H4 (cell line): Measurements from ENCODE around the gene SLC25A44. TPM values are rescaled to one million over a fixed set of nuclear protein-coding genes. Genes with fewer than 3 reads are reported as not detected.
A peak's percentile ranks its signal among the peaks of the same experiment; 100 is the strongest.

ENCODE experiments used
- DNase-seq: peaks from one replicate; pipeline ENCODE4 v3.0.0-alpha.2; 2015; ENCODE audit warnings: low spot score
- total RNA-seq: library from RNA; depleted of rRNA; stranded (reverse); fragments of >200 nt; shearing (Covaris generic); gene quantifications from 2 replicates; pipeline ENCODE4 v1.2.3, GENCODE V29; 2014; rRNA removed

The SLC25A44 gene, protein sequence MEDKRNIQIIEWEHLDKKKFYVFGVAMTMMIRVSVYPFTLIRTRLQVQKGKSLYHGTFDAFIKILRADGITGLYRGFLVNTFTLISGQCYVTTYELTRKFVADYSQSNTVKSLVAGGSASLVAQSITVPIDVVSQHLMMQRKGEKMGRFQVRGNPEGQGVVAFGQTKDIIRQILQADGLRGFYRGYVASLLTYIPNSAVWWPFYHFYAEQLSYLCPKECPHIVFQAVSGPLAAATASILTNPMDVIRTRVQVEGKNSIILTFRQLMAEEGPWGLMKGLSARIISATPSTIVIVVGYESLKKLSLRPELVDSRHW
- 17.7 and 17.8 TPM in 2 replicates for total RNA-seq

DNA sequence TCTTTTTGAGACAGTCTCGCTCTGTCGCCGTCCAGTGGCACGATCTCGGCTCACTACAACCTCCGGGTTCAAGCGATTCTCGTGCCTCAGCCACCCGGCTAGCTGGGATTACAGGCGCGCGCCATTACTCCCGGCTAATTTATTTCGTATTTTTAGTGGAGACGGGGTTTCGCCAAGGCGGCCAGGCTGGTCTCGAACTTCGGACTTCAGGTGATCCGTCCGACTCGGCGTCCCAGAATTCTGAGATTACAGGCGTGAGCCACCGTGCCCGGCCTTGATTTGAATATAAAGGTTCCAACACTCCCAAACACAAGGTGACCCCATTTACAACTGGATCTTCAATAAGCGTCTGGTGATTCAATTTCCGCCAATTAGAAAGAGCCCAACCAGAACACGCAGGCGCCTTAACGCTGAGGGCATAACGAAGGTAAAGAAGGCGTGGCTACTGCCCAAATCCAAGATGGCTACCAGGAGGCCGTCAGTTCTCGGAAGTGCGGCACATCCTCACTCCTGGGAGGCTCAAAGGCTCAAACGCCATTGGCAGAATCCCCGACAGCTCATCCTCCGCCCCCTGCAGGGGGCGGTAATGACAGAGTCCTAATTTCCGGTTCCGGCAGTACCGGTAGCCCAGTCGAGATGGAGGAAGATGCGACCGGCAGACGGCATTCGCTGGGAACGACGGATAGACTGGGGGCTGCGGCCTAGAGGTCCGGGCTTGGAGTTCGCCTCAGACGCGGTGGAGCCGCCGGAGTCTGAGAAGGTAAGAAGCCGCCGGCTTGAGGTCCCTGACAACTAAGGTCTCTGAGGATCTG lies at the start of gene SLC25A44:
TSS of gene SLC25A44 (plus strand) at position 617 of the 812 bp plus-strand sequence. CDS start 5,744 bp downstream, outside the sequence.
- DNase-seq, result peak; percentile 99

DNA sequence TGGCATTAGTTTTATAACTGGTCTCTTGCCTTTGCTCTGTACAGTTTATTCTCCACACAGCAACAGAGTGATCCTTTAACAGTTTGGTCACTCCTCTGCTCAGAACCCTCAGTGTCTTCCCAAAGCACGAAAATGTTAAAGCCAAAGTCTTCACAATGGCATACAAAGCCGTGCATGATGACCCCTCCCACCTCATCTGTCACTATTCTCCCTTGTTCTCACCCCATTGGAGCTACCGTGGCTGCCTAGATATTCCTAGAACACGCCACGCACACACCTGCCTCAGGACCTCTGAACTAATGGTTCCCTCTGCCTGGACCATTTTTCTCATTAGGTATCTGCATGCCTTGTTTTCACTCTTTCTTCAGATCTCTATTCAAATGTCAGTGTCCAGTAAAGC lies 49.2 kb upstream of the SLC25A44 start:
- no peak for DNase-seq

DNA sequence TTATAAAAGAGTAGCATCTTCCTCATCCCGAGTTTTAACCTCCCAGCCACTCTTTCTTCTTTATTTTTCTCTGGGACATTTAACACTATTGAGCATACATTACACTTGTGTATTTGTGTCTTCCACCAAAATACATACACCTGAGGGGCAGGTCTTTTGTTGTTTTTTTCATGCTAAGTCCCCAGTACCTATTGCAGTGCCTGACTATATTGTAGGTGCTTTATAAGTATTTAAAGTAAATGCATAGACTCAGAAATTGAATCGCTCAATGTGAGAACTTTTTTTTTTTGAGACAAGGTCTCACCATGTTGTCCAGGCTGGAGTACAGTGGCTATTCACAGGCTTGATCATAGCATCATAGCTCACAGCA lies 48.3 kb upstream of the SLC25A44 start:
- no peak for DNase-seq

DNA sequence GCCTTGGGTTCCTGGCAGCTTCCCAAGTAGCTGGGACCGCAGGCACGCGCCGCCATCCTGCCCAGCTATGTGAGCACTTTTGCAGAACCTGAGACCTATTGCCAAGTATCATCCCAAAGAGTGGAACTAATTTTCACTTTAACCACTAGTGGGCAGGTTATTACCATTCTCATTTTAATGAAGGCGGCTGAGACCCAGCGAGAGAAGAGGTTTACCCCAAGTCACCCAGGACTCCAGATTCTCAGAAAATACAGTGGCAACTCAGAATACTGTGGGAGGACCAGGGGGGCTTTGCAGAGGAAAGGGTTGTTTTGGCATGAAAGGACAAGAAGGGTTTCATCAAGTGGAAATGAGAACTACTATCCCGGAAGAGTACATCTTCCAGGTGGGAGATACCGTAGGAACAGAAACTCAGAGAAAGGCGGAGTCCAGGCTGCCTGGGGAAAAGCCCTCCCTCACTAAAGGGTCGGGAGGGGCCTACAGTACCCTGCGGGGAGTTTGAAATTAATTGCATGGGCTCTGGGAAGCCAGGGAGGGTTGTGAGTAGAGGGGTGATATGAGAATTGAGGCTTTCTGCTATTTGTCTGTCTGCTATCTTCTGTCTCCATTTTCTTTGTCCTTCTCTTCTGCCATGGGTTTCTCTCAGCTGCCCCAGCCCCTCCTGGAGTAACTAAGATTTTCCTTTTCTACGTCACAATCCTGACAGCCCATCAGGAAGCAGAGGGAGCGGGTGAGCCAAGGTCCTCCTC lies 47.7 kb upstream of the SLC25A44 start:
- peak; percentile 96 for DNase-seq

DNA sequence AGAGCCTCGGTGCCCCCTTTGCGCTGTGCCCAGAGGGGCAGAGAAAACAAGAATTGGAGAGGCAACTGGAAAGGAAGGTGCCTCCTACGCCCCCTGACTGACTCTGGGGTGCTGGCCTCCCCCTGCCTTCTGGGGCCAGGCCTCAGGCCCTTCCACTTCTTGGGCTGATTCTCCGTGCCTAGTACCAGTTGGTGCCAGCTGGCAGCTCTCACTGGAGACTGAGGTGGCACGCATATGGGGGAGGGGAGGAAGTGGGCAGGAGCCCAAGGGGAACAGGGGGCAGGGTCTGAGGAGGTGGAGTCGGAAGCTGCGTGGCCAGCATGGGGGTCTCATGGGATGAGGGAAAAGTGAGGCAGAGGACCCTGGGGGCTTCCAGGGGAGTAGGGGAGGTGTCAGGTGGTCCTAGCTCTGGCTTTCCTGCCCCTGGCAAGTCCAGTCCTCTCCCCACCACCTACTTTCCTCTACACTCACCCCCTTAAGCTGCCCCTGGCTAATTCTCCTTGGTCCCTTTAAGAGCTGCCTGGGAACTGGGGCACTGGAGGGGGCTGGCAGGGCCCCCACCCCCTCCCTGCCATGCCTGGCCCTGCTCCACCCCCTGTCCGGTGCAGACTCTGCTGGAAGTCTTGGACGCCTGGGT lies 47.0 kb upstream of the SLC25A44 start:
- DNase-seq, result no peak

DNA sequence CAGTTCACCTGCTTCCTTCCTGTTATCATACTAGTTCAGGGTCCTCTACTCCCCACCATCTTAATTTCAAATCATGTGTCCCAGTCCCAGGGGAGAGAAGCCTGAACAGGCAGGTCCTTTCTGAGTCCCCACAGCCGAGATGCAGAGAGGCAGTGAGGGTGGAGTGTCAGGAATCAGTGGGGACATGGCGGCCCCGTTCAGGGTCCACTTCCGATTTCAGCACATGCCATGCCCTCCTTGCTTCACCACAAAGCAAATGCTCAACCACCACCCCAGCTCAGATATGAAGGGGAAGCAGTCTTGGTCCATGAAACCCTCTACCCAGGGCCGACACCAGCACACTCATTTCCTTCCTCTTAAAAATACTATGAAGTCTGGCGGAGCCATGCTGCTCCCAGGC lies 45.7 kb upstream of the SLC25A44 start:
- no peak for DNase-seq

DNA sequence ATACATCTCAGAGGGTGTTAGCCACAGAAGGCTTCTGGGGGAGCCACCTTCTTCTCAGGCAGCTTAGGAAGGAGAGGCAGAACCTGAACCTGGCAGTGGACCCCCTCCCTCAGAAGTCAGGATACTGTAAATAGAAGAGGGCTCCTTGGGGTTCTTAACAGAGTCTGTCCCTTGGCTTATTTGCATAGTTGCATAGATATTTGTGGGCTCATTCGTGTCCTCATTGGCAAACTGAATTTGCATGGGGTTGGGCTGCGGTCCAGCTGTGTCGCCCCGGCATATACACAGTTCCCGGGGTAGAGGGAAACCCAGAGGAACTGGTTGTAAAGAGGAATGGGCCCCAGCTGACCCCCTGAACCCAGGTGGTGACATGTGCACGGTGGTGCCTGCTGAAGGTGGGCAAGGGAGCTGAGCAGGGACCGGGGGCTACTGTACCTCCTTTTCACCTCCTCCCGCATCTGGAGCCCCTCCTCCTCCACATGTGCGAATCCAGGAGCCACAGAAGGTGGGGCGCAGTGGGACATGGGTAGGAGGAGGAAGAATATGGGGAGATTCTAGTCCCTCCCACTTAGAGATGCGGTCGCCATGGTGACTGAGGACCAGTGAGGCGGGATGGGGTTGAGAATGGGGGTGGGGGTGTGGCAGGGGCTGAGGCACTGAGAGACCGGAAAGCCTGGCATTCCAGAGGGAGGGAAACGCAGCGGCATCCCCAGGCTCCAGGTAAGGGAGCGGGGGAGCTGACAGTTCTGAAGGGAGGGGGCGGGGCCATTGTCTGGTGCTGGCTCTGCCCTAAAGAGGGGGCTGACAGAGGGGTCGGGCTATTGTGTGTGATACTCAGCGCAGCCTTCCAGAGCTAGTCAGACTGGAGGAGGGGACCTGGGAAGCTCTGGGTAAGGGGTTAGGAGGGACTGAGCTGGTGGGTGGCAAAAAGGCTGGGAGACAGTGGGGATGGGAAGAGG lies 44.3 kb upstream of the SLC25A44 start:
- DNase-seq, result no peak

DNA sequence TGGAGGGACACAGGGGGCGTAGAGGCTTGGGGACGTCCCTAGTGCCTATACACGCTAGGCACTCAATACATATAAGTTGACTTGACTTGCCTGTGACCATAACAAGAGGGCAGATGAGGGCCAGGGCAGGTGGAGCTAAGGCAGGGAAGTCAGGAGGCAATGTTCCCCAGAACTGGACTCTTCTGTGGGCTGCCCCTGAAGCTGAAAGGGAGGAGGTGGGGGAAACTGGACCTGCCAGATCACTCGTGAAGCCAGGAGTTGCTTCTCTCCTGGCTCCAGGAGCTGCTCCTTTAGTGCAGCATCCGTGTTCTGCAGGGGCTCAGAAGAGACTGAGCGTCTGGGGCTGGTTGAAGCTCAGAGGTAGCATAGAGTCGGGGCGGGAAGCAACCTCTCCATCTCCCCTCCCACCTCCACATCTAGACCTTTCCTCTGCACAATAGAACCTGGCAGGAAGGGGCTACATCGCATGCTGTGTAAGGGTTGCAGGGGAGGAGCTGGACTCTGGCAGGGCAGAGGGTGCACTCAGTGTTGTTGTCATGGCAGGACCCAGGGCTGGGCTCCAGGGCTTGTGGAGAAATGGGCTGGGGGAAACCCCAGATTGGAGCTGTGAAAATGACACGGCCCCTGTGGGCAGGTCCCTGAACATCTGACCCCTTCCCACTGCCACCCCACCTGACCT lies 43.4 kb upstream of the SLC25A44 start:
- no peak for DNase-seq

DNA sequence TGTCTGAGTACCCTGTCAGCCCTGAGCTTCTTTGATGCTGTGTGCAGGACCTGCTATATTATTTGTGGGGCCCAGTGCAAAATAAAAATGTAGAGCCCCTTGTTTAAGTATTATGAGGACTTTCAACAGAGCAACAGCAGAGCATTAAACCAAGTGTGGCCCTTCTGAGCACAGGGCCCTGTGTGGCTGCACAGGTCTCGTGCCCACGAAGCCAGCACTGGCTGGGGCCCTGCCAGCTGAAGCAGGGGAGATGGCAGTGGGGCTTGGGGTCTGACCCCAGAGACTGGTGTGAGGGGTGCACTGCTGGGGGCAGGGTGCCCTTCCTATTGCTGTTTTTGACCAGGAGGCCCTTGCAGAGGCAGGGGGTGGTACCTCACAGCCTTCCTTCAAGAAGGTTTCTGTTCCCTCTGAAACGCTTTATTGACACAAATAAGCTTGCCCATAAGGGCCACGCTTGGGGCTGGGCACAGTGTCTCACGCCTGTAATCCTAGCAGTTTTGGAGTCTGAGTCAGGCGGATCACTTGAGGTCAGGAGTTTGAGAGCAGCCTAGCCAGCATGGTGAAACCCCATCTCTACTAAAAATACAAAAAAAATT lies 42.7 kb upstream of the SLC25A44 start:
- DNase-seq, result peak; percentile 46

DNA sequence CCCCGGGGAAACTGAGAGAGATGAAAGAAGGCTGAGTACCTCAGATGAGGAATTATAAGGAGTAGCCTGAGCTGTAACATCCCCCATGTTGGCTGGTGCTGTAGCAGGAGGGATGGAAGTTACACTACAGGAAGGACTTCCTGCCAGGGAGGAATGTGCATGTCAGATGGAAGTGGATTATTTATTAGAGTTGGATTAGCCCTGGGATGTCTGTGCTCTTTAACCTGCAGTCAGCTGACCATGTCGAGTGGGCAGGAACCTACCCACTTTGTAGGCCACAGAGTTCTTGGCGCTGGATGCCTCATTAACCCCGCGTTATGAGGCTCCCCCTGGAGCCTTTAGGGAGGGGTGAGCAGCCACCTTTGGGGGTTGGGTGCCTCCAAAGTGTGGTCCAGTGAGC lies 41.3 kb upstream of the SLC25A44 start:
- DNase-seq, result no peak

DNA sequence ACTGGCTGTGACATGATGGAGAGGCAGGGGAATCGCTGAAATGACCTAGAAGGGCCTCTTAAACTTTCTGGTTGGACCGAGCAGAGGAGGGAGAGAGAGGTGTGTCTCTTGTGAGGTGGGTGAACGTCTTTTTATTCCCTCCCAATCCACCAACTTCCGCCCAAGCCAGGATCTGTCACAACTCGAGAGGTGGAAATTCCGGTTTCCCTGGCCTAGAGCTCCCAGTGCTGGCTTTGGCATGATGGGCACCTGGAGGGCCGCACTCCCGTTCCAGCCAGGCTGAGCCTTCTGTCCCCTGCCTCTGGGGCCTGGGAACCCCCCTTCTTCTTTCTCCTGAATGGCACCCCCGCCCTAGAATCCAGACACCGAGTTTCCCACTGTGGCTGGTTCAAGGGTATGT lies 40.5 kb upstream of the SLC25A44 start, which contains the start of gene SEMA4A:
TSS of gene SEMA4A (plus strand) at position 224 of the 400 bp plus-strand sequence. CDS start 994 bp downstream, outside the sequence.
- no peak for DNase-seq

DNA sequence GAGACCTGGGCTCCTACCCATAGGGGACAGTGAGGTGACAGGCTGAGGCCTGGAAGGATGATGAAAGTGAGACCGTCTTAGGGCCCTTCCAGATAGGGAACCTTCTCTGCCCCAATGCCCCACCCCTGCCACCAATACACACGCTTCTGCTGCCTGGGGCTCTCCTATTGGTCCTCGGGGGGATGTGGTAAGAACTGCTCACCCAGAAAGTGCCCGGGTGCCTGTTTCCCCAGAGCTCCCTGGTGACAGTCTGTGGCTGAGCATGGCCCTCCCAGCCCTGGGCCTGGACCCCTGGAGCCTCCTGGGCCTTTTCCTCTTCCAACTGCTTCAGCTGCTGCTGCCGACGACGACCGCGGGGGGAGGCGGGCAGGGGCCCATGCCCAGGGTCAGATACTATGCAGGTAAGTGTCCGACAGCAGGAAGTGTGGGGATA lies 39.6 kb upstream of the SLC25A44 start:
- DNase-seq, result no peak

DNA sequence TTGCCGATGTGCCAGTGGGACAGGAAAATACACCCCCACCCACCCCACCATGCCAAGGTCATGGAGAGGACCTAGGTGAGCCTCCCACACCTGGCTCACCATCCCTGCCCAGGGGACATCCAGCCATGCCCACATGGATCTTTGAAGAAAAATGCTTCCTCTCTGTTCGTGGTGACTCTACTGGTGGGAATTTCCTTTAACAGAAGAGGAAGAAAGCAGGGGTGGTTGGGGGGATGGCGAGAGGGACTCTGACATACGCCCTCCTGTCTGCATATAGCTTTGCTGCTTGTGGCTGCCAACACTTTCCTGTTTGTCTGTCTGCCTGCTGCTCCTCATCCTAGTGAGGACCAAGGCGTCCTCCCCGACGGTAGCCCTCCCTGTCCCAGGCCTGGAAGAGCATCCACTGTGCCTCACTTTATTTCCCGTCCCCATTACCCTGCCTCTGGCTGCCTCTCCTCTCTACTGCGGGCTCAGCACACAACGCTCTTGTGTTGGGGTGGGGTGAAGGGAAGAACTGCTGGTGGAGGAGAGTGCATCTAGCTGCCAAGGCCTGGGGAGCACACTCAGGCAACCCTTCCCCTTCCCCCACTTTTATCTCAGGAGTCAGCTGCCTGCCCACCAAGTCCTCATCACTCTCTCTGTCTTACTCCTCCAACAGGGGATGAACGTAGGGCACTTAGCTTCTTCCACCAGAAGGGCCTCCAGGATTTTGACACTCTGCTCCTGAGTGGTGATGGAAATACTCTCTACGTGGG lies 38.0 kb upstream of the SLC25A44 start:
- DNase-seq, result no peak

DNA sequence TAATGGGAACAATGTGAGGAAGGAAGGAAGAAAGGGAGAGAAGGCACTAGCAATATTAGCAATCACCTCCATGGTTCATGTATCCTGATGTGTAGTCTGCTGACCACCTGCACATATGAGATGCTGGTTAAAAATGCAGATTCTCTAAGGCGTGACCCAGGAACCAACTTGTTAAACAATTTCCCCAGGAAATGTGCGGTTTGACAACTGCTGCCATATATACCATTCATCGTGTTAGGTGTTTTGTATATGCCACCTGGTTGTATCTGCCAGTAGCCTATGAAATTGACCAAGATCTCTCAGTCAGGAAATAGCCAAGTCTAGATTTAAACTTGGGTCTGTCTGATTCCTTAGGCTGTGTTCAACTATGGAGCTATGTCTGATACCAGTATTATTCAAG lies 36.4 kb upstream of the SLC25A44 start:
- DNase-seq, result no peak

DNA sequence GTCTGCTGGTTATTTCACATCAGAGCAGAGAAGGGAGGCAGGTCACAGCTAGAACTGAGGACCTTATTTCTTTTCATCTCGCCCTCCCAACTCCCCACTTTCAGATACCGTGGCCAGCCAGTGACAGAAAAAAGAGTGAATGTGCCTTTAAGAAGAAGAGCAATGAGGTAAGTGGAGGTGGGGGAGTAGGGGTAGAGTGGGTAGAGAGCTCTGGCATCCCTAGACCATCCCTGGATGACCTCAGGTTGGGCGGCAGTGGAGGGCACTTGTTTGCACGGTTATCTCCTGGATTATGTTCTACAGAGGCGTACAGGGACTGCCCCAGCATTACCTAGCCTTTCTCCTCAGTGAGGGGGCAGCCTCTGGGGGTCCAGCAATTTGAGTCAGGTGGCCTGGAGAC lies 35.9 kb upstream of the SLC25A44 start:
- DNase-seq, result no peak

DNA sequence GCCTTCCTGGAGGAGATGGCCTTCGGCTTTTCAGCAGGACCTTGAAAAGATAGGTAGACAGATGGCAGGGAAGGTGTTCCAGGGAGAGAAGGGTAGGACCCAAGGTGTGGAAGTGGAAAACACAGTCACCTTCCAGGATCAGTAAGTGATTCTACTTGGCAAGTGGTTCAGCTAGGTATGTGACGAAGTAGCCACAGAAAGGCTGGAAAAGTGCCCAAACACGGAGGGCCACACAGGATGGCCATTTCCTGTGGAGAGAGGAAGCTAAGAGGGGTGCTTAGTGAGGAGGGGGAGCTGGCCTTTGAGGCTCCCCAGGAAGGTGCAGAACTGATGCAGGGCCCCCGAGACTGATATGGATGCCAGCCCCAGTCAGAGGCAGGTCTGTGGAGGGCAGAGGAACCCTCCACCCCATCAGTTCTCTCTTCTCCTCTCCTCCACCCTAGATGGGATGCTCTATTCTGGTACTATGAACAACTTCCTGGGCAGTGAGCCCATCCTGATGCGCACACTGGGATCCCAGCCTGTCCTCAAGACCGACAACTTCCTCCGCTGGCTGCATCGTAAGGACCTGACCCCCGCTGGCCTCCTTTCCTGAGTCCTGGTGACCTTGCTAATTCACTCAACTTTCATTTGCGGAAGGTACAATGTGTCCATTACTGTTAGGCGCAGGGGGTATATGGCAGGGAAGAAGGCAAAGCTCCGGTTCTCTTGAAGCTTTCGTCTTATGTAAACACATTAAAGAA lies 33.7 kb upstream of the SLC25A44 start:
- DNase-seq, result no peak

DNA sequence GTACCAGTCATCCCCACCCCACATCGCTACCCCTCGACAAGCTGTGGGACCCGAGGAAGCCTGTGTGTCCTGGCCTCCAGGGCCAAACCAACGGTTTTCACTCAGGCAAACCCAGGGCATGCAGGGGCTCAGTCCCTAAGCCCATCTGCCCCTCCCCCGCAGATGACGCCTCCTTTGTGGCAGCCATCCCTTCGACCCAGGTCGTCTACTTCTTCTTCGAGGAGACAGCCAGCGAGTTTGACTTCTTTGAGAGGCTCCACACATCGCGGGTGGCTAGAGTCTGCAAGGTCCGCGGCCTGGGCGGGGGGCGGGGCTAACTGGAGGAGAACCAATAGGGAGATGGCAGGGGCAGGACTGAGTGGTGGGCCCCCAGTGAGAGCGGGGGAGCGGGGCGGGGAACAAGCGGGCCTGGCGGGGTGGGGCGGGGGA lies 33.1 kb upstream of the SLC25A44 start:
- no peak for DNase-seq

DNA sequence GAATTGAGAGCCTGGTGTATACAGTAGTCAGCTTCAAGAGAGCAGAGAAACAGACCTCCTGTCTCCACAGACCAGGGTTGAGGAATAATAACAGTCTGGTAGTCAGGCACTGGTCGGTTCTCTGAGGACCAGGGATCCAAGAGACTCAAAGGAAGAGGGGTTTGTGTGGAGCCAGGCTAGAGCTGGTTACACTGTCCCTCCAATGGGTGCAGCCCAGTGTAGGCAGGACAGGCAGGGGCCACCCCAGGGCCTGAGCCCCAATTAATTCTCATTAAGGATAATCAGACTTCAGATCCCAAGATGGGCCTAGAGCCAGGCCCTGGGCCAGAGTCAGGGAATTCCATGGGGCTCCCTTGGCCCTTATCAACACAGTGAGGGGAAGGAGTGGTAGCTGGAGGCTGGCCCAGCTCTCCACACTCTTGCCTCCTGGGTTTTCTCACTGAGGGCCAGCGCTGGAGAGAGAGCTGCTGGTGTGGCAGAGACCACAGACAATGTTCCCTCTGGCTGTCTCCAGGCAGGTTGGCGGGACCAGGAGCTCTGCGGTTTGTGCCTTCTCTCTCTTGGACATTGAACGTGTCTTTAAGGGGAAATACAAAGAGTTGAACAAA lies 31.4 kb upstream of the SLC25A44 start:
- no peak for DNase-seq
